ENCODE results near the gene TESPA1.
A peak's percentile ranks its signal among the peaks of the same experiment; 100 is the strongest.
"Not testable (repeated sequence)": the region's sequence is repeated elsewhere in the genome, so short reads cannot be mapped to it uniquely, and the experiment has no call there.

The TESPA1 gene

GRCh38 chr12:54984658-54985376 lies at the start of gene TESPA1:
TSS of gene TESPA1 (minus strand) at chr12:54984762. CDS start at chr12:54974562, 10,200 bp downstream.
- no peak for DNase-seq (ENCODE audit: low spot score)

- no peak for DNase-seq (ENCODE audit: low spot score)
Measured at GRCh38 chr12:55034218-55034617, 49.7 kb upstream of the TESPA1 start.

- no peak for DNase-seq (ENCODE audit: low spot score)
Measured at GRCh38 chr12:55025508-55025907, 40.9 kb upstream of the TESPA1 start.

GRCh38 chr12:55024575-55024974 lies 40.0 kb upstream of the TESPA1 start:
- no peak for DNase-seq (ENCODE audit: low spot score)

- DNase-seq (ENCODE audit: low spot score), result peak; percentile 68
Measured at GRCh38 chr12:55019784-55020183, 35.2 kb upstream of the TESPA1 start, which contains the start of gene NEUROD4. TSS of gene NEUROD4 (plus strand) at chr12:55019974. CDS start at chr12:55026440, 6,466 bp downstream.

- no peak for DNase-seq (ENCODE audit: low spot score)
Measured at GRCh38 chr12:55017416-55017925, 32.9 kb upstream of the TESPA1 start.

- DNase-seq (ENCODE audit: low spot score), result no peak
Measured at GRCh38 chr12:55008944-55009585, 24.5 kb upstream of the TESPA1 start.

GRCh38 chr12:55002355-55002754 lies 17.8 kb upstream of the TESPA1 start:
- no peak for DNase-seq (ENCODE audit: low spot score)

- no peak for DNase-seq (ENCODE audit: low spot score)
Measured at GRCh38 chr12:55001198-55001868, 16.8 kb upstream of the TESPA1 start.

GRCh38 chr12:54998958-54999510 lies 14.5 kb upstream of the TESPA1 start:
- no peak for DNase-seq (ENCODE audit: low spot score)

GRCh38 chr12:54997929-54998522 lies 13.5 kb upstream of the TESPA1 start:
- no peak for DNase-seq (ENCODE audit: low spot score)

- no peak for DNase-seq (ENCODE audit: low spot score)
Measured at GRCh38 chr12:54996205-54996604, 11.6 kb upstream of the TESPA1 start.

- peak; percentile 76 for DNase-seq (ENCODE audit: low spot score)
Measured at GRCh38 chr12:54993181-54993835, 8.7 kb upstream of the TESPA1 start.

GRCh38 chr12:54991991-54992375 lies 7.4 kb upstream of the TESPA1 start:
- DNase-seq (ENCODE audit: low spot score), result no peak

GRCh38 chr12:54991161-54991990 lies 6.8 kb upstream of the TESPA1 start:
- no peak for DNase-seq (ENCODE audit: low spot score)

- no peak for DNase-seq (ENCODE audit: low spot score)
Measured at GRCh38 chr12:54989829-54990228, 5.3 kb upstream of the TESPA1 start.

GRCh38 chr12:54988402-54989054 lies 4.0 kb upstream of the TESPA1 start:
- peak; percentile 17 for DNase-seq (ENCODE audit: low spot score)

- no peak for DNase-seq (ENCODE audit: low spot score)
Measured at GRCh38 chr12:54987611-54988231, 3.2 kb upstream of the TESPA1 start.

- DNase-seq (ENCODE audit: low spot score), result not testable (repeated sequence)
Measured at GRCh38 chr12:54986773-54987172, 2.2 kb upstream of the TESPA1 start.
